Measurements from ENCODE around the gene RHCG. TPM values are rescaled to one million over a fixed set of nuclear protein-coding genes. Genes with fewer than 3 reads are reported as not detected.

The RHCG gene
- total RNA-seq, 1 donor from 2014 or later: not detected

- Mint-ChIP-seq H3K4me3 (no peak overlapping the region), H3K27ac (no peak overlapping the region), H3K36me3 (ENCODE audit: low read depth) (no peaks in the 10 kb centered on the region), H3K27me3 (peaks cover 14% of the 10 kb centered on the region), H3K9me3 (no peaks in the 10 kb centered on the region), H3K4me1 (no peaks in the 10 kb centered on the region)
- CTCF ChIA-PET: no interaction called here
- no peak for DNase-seq
- no peak for ATAC-seq (ENCODE audit: low read depth)
- POLR2A ChIA-PET: no interaction called here
- intact Hi-C loops (cut with micrococcal nuclease): no loop called here
- TF ChIP-seq, protein P1, sequence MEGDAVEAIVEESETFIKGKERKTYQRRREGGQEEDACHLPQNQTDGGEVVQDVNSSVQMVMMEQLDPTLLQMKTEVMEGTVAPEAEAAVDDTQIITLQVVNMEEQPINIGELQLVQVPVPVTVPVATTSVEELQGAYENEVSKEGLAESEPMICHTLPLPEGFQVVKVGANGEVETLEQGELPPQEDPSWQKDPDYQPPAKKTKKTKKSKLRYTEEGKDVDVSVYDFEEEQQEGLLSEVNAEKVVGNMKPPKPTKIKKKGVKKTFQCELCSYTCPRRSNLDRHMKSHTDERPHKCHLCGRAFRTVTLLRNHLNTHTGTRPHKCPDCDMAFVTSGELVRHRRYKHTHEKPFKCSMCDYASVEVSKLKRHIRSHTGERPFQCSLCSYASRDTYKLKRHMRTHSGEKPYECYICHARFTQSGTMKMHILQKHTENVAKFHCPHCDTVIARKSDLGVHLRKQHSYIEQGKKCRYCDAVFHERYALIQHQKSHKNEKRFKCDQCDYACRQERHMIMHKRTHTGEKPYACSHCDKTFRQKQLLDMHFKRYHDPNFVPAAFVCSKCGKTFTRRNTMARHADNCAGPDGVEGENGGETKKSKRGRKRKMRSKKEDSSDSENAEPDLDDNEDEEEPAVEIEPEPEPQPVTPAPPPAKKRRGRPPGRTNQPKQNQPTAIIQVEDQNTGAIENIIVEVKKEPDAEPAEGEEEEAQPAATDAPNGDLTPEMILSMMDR (IDR thresholded peaks at IDR 0.05): no peak
Measured at GRCh38 chr15:89463113-89463512, 33.3 kb downstream of the RHCG start.

DNA sequence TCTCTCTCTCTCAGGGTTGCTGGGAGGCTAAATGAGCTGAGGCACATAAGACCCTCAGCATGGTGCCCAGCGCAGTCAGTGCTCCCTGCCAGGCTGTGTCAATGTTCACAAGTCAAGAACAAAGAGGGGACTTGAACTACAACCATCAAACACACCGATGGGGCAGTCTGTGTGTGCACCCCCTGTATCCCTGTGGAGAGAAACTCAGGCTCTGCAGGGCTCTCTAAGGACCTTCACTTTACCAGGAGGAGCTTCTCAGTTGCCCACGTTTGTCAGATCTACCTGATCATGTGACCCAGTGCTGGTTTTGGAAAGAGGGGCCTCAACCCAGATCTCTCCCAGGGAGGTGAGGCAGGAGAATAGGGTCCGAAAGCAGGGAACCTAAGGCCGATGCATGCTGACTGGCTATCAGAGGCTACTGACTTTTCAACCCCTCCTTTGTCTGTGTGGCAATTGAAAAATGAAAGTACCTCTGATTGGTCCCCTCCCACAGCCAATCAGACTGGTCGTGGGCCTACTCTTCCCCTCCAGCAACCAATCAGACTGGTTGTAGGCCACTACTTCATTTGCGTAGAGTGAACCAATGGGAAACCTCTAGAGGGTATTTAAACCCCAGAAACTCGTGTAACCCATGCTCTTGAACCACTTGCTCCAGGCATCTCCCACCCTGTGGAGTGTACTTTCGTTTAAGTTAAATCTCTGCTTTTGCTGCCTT is 34.0 kb downstream of the RHCG start:
- ATAC-seq (ENCODE audit: low read depth) (no peak), DNase-seq (no peak)
- ChIA-PET POLR2A (no interaction called here), CTCF (no interaction called here)
- Mint-ChIP-seq H3K27me3 (peaks cover 14% of the 10 kb centered on the region), H3K27ac (no peak overlapping the region), H3K4me1 (no peaks in the 10 kb centered on the region), H3K36me3 (ENCODE audit: low read depth) (no peaks in the 10 kb centered on the region), H3K9me3 (no peaks in the 10 kb centered on the region), H3K4me3 (no peak overlapping the region)
- TF ChIP-seq, protein P1 (IDR thresholded peaks at IDR 0.05): no peak
- intact Hi-C loops (cut with micrococcal nuclease): no loop called here

- TF ChIP-seq, protein P1 (IDR thresholded peaks at IDR 0.05): no peak
- Mint-ChIP-seq H3K9me3 (peaks cover 6% of the 10 kb centered on the region), H3K27me3 (peaks cover 14% of the 10 kb centered on the region), H3K27ac (no peak overlapping the region), H3K4me1 (no peaks in the 10 kb centered on the region), H3K36me3 (ENCODE audit: low read depth) (no peaks in the 10 kb centered on the region), H3K4me3 (no peak overlapping the region)
- DNase-seq: no peak
- ATAC-seq (ENCODE audit: low read depth): no peak
- CTCF ChIA-PET: no interaction called here
- POLR2A ChIA-PET: no interaction called here
- intact Hi-C loops (cut with micrococcal nuclease): no loop called here
Measured at GRCh38 chr15:89461386-89461785, 35.0 kb downstream of the RHCG start.

GRCh38 chr15:89460048-89460447 is 36.3 kb downstream of the RHCG start:
- Mint-ChIP-seq H3K27ac (no peak overlapping the region), H3K9me3 (peaks cover 7% of the 10 kb centered on the region), H3K4me3 (no peak overlapping the region), H3K36me3 (ENCODE audit: low read depth) (no peaks in the 10 kb centered on the region), H3K27me3 (peaks cover 14% of the 10 kb centered on the region), H3K4me1 (no peaks in the 10 kb centered on the region)
- no peak for ATAC-seq (ENCODE audit: low read depth)
- TF ChIP-seq, protein P1 (IDR thresholded peaks at IDR 0.05): no peak
- POLR2A ChIA-PET: no interaction called here
- intact Hi-C loops (cut with micrococcal nuclease): no loop called here
- CTCF ChIA-PET: no interaction called here
- DNase-seq: no peak

DNA sequence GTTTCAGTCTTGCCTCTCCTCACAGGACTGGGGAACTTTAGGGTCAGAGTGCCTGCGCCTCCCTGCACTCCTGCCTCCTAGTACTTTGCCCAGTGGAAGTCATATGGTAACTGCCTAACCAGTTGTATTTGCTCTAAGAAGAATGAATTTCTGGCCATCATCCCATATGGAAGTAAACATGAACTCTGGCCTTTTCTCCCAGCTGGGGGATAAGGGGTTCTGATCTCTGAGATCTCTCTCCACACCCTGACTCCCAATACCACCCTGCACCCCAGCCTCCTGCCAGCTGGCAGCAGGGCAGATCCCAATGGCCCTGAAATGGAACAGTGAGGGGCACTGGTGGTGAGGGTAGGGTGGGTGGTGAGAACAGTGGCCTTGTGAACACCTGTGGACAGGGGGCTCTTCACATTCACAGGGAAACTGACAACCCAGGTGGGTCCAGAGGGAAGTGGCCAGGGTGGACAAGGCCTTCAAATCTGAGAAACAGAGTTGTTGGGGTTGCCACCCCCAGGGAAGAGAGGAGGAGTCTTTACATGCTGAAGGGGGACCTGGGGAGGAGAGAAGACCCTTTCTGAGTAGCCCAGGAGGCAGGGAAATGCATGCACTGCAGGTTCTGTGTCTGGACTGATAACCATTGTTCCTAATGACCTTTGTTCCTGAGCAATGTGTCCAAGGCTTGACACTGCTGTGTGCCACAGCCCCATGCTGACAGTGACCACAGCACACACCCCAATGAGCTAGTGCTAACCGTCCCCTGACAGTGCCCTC is 36.9 kb downstream of the RHCG start:
- peaks cover 17% of the 10 kb centered on the region for H3K27me3 Mint-ChIP-seq

More for the DNA sequence above, 36.9 kb downstream of the RHCG start:
- no peaks in the 10 kb centered on the region for H3K36me3 Mint-ChIP-seq (ENCODE audit: low read depth)
- ChIA-PET POLR2A (no interaction called here), CTCF (no interaction called here)
- ATAC-seq (ENCODE audit: low read depth) (no peak), DNase-seq (no peak)
- H3K4me1 Mint-ChIP-seq: no peaks in the 10 kb centered on the region
- H3K9me3 Mint-ChIP-seq: peaks cover 7% of the 10 kb centered on the region
- intact Hi-C loops (cut with micrococcal nuclease): no loop called here
- no peak overlapping the region for H3K4me3 Mint-ChIP-seq
- no peak overlapping the region for H3K27ac Mint-ChIP-seq
- TF ChIP-seq, protein P1 (IDR thresholded peaks at IDR 0.05): no peak

All from activated B cell treated with CpG ODN at 0.5 μM for 24 hours (primary cell).